A549 treated with Mapracorat at 1 μM for 4 hours (cell line): Measurements from ENCODE around the gene KCP. TPM values are rescaled to one million over a fixed set of nuclear protein-coding genes. Genes with fewer than 3 reads are reported as not detected.

Source experiments
- total RNA-seq: library from RNA; stranded (reverse); fragments of 200-300 nt; extraction: Qiagen RNA extraction; gene quantifications from 5 replicates; pipeline ENCODE4 v1.2.3, GENCODE V29; 2022

KCP gene
- total RNA-seq: 0.05 to 0.30 TPM (median 0.15 TPM) in 5 replicates

DNA sequence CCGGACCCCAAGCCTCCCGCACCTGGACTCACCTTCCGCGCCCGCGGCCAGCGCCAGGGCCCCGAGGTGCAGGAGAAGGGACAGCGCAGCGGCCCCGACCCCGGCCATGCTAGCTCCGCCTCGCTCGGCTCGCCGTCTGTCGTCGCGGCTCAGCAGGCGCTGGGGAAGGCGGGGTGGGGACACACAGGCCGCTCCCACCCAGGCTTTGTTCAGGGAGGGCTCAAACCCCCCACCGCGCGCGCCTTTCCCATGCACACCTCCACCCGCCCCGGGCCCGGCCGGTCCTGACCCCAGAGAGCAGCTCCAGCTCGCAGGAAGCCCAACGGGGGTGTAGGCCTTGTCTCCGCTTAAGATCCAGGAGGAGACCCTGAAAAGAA is at the start of gene KCP:
Gene KCP (minus strand): TSS at position 141 of the 377 bp plus-strand sequence. CDS start 33 bp downstream, at position 108.

DNA sequence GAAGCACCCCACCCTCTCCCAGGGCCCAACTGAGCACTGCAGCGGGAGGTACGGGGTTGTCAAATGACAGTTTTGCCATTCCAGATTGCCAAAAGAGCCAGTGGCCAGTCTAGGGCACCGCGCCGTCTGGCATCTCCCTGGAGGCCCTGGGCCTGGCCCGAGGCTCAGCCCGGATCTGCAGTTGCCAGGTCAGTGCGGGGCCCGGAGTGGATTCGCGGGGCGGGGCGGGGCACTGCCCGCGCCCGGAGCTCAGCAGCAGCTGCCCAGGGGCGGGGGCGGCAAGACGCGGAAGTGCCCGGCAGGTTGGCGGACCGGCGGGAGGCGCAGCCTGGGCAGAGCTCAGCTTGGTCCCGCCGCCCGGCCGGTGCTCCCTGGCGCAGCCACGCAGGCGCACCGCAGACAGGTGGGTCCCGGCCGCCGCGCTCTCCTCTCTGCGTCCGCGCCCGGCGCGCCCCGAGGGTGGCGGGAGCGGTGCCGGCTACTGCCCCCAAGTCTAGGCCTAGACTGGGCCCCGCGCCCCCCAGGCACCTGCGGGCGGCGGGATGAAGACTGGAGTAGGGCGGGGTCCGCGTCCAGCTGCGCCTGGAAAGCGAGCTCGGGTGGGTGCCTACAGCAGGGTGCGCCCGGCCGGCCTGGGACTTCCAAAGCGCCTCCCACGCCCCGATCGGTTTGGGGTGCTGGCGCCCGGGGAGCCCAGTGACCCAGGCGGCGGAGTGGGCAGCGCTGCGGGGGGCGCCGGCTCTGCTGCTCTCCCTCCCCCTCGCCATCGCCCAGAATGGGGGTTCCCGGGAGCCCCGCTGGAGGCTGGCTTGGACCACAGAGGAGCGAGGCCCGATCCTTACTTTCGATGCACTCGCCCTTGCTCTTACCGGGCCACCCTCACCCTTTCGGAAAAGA is 27.4 kb upstream of the KCP start, which contains the start of gene IRF5:
Gene IRF5 (plus strand): TSS at position 281 of the 897 bp plus-strand sequence. CDS start 4,155 bp downstream, outside the sequence.

DNA sequence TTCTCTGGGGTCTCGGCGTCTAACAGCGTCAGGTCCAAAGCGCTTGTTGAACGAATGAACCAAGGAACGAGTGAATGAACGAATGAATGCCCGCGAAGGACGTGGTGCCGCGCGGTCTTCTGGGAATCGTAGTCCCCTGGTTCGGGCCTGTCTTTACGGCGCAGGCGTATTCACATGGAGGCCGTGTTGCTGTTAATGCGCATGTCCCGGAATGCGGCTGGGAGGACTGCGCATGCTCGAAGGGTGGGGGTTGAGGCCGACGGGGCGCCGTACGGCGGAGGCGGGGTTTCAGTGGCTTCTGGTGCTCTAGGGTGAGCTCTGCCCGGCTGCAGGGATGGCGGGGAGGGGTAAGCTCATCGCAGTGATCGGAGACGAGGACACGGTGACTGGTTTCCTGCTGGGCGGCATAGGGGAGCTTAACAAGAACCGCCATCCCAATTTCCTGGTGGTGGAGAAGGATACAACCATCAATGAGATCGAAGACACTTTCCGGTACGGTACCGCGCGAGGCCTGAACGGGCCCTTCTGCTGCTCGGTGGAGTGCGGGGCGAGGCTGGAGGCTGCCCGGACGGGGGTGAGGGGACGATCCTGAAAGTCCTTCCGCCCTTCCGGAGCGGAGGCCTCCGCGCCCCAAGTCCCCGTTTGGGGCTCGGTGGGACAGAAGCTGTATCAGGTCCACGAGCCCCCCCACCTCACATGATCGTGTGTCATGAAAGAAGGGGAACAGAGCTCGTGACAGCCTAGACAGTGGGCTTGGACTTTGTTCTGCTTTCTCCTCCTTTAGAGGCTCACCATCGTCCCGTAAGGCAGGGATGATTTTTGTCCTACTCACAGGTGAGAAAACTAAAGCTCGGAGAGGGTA is 47.7 kb downstream of the KCP start, which contains the start of gene ATP6V1F:
Gene ATP6V1F (plus strand): TSS at position 286 of the 862 bp plus-strand sequence. CDS start 49 bp downstream, at position 335.

DNA sequence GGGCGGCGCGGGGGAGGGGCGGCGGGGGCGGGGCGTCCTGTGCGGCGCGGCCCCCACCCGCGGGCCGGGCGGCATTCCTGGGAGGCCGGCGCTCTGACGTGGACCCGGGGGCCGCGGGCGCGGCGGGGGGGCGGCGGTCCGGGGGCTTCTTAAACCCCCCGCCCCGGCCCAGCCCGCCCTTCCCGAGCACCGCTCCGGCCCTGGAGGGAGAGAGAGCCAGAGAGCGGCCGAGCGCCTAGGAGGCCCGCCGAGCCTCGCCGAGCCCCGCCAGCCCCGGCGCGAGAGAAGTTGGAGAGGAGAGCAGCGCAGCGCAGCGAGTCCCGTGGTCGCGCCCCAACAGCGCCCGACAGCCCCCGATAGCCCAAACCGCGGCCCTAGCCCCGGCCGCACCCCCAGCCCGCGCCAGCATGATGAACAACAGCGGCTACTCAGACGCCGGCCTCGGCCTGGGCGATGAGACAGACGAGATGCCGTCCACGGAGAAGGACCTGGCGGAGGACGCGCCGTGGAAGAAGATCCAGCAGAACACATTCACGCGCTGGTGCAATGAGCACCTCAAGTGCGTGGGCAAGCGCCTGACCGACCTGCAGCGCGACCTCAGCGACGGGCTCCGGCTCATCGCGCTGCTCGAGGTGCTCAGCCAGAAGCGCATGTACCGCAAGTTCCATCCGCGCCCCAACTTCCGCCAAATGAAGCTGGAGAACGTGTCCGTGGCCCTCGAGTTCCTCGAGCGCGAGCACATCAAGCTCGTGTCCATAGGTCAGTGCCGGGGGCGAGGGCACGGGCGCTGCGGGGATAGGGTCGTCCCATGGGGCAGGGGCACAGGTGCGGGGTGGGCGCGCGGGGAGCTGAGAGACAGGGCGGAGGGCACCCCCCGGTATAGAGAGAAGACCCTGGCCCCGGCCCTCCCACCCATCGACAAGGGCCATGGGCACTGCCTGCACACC is 80.0 kb downstream of the KCP start, which contains the start of gene FLNC:
Gene FLNC (plus strand): TSS at position 176 of the 947 bp plus-strand sequence. CDS start 232 bp downstream, at position 408.

Other genes starting within 250 kb of the KCP start
- 0.26 to 1.1 TPM (median 0.34 TPM) in 5 replicates for gene GARIN1A, start 238.4 kb downstream of the KCP start, total RNA-seq
- 123 to 185 TPM (median 155 TPM) in 5 replicates for gene CALU, start 171.3 kb downstream of the KCP start, total RNA-seq
- not detected in 5 replicates for gene OPN1SW, start 134.9 kb downstream of the KCP start, total RNA-seq
- 1.4 to 2.2 TPM (median 2.0 TPM) in 5 replicates for gene CCDC136, start 118.7 kb downstream of the KCP start, total RNA-seq
- gene FLNC, start 80.3 kb downstream of the KCP start, total RNA-seq: 3.6 to 5.7 TPM (median 3.8 TPM) in 5 replicates
- 237 to 276 TPM (median 253 TPM) in 5 replicates for gene ATP6V1F, start 47.9 kb downstream of the KCP start, total RNA-seq
- gene IRF5, start 27.2 kb upstream of the KCP start, total RNA-seq: 13.4 to 16.7 TPM (median 14.9 TPM) in 5 replicates
- 39.8 to 43.3 TPM (median 40.9 TPM) in 5 replicates for gene TNPO3, start 144.4 kb upstream of the KCP start, total RNA-seq
- 4.8 to 6.9 TPM (median 6.3 TPM) in 5 replicates for gene TSPAN33, start 234.0 kb upstream of the KCP start, total RNA-seq